ENCODE data around the gene CRYBA2.

Gene CRYBA2, protein sequence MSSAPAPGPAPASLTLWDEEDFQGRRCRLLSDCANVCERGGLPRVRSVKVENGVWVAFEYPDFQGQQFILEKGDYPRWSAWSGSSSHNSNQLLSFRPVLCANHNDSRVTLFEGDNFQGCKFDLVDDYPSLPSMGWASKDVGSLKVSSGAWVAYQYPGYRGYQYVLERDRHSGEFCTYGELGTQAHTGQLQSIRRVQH

DNA sequence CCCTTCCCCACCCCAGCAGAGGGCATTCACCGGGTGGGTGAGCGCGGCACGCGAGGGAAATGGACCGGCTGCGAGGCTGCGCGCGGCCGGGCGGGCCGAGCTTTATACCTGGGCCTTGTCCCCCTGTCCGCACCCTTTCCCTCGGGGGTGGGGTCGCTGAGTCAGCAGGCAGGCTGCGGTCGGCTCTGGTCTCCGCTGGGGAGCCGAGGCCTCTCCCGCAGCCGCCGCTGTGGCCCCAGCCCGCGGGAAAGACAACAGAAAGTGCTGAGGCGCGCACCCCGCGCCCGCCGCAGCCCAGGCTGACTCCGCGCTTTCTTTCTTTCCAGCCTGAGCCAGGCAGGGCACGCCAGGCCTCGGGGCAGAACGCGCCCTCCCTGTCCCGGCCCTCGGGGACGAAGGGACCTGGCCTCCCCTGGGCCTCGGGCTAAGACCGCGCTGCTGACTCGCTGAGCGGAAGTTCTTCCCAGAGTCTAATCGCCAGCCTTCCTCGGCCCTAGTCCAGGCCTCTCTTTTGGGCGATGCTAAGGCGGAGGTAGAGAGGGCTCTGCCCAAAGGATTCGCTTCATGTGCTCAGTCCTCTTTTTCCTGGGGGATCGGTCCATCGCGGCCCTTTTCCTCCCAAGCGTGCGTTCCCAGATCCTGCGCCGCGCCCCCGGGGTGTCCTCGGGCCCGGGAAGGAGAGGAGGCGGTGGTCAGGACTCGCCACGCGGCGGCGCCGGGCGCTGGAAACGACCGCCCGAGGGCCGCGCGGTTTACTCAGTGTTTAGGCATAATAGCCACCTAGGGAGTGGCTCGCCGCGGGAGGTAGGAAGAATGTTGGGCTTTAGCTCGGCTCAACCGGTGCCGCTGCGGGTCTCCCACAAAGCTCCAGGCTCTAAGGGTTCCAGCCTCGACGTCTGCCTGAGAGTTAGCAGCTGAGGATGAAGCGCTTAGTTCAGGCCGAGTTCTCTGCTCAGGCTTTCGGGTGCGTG, at the start of gene CRYBA2:
Gene CRYBA2 (minus strand): TSS at position 78 of the 971 bp plus-strand sequence. CDS start 246 bp downstream, outside the sequence.
- no peak for DNase-seq (ENCODE audit: low read depth)

DNA sequence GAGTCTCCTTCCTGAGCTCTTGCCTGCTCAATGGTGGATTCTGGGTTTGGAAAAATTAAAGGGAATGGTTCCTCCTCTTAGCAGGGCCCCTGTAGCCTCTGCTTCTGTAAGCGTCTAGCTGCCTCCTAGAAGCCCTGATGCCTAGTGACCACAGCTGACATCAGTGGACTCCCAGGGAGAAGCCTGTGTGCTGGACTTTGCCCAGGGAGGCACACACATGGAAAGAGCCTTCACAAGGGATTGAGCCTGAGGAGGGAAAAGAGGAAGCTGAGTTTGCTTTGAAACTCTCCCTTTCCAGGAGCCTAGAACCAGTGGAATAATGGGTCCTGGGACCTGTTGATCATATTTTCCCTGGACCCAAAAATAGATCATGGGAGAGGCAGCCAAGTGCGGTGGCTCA, 49.5 kb upstream of the CRYBA2 start:
- no peak for DNase-seq (ENCODE audit: low read depth)

DNA sequence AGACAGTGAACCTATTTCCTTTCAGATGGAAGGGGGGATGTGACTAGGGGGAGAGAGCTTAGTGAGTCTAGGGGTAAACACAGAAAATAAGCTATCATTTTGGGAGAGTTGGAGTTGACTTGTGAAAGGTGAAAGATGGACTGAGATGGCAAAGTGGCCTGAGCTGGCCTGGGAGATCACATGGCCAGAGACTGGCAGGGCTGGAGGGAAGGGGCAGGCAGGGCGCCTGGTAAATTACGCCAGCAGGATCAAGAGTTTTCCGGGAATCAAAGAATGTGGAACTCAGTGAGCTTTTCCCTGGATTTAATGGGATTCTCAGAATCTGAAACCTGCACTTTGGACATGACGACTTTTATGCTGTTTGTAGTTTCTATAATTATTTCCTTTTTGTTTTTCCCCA, 48.9 kb upstream of the CRYBA2 start:
- DNase-seq (ENCODE audit: low read depth), result no peak

DNA sequence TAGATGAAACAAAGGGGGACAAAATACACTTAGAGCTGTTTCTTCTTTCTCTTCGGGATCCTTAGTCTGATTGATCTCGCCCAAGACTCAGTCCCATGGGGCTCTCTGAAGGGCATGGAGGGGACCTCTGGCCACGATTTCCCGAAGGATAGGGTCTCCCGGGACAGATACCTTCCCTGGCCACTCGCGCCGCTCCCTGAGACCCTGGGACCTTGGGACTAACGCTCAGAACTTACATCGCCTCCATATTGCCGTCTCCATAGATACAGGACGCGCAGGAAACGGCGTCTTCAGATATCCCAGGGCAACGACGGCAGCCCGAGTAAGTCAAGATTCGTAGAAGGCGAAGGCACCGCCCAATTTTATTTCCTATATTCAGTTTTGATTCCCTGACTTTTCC, 48.0 kb upstream of the CRYBA2 start, which contains the start of gene CFAP65:
Gene CFAP65 (minus strand): TSS at position 265 of the 400 bp plus-strand sequence. CDS start 2,468 bp downstream, outside the sequence.
- no peak for DNase-seq (ENCODE audit: low read depth)

DNA sequence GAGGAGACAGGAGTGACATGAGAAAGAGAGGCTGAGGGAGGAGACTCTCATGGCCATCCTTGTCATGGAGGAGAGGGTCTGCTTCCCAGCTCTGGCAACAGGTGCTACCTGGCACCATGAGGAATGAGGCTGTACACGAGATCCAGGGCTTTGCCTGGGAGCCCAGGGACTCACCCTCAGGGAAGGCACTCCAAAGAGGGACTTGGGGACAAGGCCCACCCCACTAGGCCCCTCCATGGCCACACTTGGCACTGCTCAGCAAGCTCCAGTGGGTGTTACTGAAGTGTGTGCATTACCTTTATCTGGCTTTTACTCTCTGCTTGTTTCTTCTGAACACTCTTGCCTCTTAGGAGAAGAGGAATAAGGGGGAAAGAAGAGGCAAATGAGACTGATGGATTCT, 45.4 kb upstream of the CRYBA2 start:
- no peak for DNase-seq (ENCODE audit: low read depth)

DNA sequence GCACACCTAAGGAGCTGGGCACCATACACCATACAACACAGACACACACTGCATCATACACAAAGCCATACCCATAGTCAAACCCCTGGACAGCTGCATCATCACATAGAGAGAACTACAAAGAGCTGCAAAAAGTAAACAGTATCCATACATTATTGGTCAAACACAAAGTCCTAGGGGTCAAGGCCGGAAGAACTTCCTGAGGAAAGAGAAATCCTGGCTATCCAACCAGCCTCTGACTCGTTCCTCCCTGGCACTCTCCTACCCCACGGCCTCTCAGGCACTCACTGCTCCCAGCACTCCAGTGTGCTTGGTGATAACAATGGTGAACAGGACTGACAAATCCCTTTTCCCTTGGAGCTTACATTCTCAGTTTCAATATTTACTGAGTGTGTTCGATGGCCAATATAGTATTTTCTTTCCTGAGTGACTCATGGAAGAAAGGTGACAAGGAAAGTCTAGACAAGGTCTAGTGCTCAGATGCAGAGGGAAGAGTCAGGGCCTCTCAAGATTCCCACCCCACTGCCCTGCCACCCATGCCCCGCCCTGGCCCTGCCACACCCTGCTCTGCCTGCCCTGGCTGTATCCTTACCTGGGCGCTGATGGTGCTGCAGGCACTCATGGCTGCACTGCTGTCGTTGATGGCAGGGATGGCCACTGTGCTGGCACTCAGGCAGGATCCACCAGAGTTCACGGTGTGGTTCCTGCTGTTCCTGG, 44.7 kb upstream of the CRYBA2 start:
- DNase-seq (ENCODE audit: low read depth), result no peak

DNA sequence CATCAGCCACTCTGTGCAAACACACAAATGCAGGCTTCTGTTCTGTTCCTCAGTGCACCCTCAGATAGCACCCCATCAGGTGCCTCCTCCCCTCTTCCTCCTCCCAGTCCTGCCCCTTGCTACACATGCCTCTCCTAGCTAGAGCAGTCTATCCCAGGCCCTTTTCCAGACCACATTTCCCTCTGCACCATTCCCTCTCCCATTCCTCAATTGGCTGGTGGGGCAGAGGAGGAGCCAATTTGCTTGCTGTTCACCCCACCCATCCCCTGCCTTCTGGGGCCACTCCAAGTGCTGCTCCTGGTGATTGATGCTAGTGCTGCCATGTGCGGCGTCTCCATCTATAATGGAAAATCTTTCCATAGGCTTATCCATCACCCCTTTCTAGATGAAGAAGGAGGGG, 42.7 kb upstream of the CRYBA2 start:
- no peak for DNase-seq (ENCODE audit: low read depth)

DNA sequence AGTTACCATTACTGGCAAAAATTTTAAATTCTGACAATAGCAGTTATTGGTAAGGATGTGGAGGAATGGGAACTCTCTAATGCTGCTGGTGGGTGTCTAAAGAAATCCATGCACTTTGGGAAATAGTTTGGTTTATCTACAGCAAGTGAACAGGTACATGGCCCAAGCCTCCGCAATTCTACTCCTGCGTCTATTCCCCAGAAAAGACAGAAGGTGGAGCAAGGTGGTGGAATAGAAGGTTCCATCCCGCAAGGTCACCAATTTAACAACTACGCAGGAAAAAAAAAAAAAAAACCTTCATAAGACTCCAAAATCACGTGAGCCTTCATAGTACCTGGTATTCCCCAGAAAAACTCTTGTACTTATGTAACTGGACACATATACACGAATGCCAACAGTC, 41.6 kb upstream of the CRYBA2 start:
- DNase-seq (ENCODE audit: low read depth), result no peak

DNA sequence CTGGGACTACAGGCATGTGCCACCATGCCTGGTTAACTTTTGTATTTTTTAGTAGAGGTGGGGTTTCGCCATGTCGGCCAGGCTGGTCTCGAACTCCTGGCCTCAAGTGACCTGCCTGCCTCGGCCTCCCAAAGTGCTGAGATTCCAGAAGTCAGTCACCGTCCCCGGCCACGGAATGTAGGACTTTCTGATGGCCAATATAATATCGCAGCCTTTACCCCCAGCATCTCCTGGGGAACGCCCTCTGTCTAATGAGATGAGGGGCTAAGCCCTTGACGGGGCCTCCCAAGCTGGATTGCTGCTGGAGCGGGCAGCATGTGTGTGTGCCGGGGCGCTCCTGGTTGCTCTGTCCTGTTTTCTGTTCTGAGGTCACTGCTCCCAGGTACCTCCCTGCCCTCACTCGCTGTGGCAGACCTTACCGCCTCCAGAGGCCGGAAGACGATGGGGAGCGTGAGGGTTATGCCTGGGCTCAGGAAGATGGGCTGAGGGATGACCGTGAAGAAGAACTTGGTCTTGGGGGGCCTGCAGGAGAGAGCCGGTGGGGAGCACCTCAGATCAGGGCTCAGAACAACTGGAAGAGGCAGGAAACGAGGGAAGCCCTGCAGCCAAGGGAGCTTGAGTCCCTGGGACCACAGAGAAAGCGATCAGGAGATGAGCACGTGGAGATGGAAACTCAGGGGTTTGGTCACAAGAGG, 39.0 kb upstream of the CRYBA2 start:
- DNase-seq (ENCODE audit: low read depth), result no peak

DNA sequence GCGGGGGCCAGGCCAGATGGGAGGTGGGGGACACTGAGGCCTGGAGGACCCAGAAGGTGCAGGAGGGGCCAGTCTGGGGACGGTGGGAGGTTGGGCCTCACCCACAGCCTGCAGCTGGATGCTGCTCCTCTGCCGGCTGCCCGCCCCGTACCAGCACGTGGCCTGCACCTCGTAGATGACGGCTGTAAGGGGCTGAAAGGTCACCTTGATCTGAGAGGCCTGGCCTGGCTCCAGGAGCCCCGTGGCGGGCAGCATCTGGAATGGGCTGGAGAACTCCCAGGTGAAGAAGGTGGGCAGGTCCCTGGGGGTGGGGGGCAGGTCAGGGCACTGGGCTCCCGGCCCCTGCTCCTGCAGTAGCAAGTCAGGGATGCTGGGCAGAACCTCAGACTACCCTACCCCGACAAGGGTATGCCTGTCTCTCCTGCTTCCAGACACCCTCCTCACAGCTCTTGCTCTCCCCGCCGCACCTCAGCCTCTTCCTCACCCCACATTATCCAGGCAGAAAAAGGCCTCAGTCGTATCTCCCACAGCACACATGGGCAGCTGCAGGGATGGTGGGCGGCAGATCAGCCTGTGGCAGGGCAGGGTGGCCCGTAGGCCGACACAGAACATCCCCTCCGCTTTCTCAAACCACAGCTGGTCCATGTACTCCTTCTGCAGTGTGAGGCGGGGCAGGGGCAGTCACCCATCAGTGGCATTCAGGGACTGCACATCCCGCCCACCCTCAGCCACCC, 38.0 kb upstream of the CRYBA2 start:
- no peak for DNase-seq (ENCODE audit: low read depth)

DNA sequence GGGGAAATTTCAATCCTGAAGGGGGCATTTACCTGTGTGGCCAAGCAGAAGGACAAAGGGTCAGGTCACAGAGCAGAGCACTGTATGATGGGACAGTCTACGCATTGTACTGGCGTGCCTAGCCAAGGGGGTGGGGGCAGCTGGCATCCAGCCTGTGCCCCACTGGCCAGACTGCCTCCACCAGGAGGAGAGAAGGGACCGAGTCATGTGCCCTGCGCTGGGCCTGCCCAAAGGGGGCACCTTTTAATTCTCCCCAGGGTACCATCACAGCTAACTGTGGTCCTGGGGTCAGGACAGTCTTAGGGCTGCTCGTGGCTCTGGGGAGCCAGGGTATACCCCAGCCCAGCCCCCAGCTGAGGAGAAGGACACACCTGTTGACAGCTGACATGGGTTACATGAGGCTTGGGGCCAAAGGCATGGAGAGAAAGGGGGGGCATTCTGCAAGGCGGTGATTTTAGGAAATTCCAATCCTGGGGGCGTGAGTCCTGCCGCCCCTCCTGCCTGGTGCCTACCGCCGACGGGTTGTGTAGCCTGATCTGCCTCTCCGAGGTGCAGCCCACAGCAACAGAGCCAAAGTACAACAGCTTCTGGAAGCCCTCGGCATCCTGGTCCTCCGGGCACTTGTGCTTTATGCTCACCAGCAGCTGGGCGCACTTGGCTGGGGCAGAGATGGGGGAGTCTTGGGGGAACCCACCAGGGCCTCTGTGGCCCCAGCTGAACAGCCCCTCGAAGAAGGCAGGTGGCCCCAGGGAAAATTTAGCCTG, 37.1 kb upstream of the CRYBA2 start:
- DNase-seq (ENCODE audit: low read depth), result no peak

DNA sequence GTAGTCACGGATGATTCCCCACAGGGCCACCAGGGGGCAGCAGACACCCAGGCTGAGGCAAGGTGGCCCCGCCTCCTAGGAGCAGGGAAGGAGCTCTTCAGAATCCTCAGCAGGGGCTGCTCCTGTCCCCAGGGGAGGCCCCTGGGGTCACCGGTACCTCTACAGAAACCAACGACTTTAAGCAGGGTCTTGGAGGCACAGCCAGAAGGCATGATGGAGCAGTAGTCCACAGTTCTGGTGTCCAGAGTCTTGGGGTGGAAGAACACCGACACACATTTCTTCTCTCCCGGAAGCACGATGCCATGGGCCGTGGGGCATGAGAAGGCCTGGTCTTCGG, 36.6 kb upstream of the CRYBA2 start:
- DNase-seq (ENCODE audit: low read depth), result peak; percentile 51

DNA sequence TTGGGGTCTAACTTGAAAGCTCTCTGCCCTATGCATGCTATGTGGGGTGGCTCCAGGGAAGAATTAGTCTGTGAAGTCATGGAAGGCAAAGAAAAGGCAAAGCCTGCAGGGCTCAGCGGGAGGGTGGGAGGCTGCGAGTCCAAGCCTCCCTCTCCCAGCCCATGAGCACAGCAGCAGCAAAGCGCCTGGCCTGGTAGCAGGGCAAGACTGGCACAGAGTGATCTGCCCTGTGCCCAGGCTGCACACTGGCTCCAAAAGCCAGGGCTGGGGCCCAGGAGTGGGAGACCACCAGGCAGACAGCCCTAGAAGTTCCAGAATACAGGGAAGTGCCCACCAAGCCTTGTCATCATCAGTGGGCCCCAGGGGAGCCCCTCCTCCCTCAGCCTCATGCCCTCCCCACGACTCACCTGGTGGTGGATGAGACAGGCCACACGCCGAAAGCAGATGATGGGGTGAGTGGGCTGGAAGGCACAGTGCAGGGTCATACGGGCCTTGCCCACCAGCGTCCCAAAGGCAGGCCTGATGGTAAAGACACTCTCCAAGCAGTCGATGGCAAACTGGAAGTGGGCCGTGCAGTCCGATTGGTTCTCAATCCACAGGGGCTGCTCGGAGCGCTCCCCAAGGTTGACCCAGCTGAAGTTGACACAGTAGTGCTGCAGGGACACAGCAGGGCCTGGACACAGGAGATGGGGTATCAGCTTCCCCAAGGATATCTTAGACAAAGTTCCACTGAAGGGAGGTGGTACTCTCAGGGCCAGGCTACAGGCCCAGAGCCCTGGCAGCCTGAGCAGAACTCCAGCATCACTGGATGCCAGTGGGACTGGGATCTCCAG, 36.0 kb upstream of the CRYBA2 start:
- no peak for DNase-seq (ENCODE audit: low read depth)

DNA sequence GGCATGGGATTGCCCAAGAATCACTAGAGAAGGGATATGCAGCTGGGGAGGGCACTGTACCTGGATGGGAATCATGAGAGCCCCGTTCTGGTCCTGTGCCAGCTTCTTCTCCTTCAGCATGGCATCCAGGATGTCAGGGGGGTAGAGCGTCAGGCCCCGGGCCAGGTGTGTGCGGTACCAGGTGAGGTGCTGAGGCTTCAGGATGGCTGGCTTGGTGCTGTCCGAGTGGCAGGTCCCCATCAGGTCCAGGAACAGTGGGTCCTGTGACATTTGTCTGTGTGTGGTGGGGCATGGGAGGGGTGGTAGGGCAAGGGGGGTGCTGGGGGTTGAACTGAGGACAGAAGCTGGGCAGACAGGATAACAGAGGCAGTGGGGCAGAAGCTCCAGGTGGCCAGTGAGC, 34.9 kb upstream of the CRYBA2 start:
- no peak for DNase-seq (ENCODE audit: low read depth)

DNA sequence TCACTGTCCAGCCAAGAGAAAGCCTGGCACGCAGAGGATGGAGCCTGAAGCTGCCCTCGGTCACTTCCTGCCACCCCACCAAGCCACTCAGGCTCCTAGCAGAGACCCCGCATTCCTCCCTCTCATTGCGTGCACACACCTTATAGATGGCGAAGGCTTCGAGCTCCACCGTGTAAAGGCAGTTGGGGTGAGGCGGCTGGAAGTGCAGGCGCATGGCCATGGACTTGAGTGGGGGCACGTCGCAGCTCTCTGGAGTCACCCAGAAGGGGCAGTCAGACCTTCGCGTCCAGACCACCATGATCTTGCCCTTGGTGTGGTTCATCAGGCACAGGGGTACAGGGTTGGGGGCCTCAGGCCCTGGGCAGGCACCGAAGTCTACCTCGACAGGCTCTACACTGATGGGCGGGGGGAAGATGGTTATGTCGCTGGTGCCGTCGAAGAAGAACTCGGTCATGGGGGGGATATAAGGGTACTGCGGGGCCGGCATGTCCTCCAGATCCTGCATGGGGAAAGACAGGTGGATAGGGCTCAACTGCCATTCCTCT, 34.4 kb upstream of the CRYBA2 start:
- DNase-seq (ENCODE audit: low read depth), result no peak

DNA sequence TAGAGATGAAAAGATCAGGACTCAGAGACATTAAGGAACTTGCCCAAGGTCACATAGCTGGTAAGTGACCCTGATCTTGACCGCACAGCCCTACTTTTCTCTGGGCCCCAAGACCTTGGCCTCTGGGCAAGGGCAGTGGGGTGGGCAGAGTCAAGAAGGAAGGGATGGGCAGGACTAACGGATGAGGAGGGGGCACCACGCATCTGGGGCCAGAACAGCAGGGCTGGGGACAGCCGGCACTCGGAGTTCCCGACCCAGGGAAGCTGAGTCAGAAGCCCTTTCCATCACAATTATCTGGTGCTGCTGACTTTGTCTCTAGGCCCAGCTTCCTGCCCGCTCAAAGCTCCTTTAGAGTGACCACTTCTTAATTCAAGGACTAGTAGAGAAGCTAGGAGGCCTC, 33.7 kb upstream of the CRYBA2 start:
- no peak for DNase-seq (ENCODE audit: low read depth)

DNA sequence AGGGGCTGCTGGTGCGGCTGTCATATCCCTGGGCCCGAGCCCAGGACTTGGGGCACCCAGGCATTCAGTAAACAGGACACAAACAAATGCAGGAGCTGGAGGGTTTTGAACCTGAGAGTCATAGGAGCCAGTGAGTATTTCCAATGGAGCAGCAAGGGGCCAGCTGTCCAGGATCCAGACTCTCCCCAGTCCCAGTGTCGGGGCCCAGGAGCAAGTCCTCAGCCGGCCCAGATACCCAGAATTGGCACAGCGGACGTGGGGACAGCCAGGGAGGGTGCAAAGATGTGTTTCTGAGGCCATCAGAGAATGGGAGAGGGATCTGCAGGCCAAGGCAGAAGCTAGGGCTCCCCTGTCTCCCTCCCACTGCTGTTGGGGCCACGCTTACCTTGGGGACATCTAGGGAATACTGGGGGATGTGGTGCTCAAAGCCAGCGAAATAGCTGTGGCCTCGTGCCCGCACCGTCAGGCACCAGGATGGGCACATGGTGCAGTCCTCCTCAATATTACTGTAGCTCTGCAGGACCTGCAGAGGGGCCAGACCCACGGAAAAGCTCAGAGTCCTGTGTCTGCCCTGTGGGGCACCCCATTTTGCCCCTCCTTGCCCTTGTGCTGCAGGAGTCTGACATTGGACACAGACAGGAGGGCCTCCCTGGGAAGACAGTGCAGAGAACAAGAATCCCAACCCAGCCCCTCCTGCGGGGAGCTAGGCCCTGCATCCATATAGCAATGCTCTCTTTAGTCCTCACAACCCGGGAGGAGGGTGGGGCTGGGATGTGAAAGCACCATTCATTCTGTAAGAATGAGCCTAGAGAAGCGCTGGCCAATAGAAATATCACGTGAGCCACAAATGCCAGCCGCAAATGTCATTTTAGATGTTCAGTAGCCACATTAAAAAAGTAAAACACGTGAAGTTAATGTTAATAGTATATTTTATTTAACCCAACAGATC, 32.7 kb upstream of the CRYBA2 start:
- no peak for DNase-seq (ENCODE audit: low read depth)

DNA sequence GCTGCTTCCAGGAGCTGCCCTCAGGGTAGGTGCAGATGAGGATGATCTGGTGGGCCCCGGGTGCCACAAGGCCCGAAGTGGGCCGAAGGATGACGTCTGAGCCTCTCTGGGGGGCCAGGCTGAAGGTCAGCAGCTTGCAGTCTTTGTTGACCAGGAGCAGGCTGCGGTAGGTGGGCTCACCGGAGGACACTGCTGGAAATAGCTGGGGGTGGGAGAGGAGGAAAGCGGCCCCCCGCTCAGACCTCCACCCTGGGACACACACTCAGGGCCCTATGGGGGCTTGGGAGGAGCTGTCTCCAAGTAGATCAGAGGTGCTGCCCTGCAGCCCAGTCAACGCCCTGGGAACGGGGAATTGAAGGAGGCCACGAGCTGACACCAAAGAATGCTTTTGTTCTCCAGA, 30.8 kb upstream of the CRYBA2 start:
- DNase-seq (ENCODE audit: low read depth), result no peak

Data from stimulated activated CD8-positive, alpha-beta memory T cell treated with anti-CD3 and anti-CD28 coated beads, Interleukin-12 subunit alpha, Interleukin-12 subunit beta, amount 100 ng/mL, for 4 hours (primary cell).